ENCODE data around the gene FREM2. TPM values are rescaled to one million over a fixed set of nuclear protein-coding genes. Genes with fewer than 3 reads are reported as not detected.

The FREM2 gene
- total and polyA plus RNA-seq, 7 donors = under 0.01 to 8.2 (median 2.1) TPM

DNA sequence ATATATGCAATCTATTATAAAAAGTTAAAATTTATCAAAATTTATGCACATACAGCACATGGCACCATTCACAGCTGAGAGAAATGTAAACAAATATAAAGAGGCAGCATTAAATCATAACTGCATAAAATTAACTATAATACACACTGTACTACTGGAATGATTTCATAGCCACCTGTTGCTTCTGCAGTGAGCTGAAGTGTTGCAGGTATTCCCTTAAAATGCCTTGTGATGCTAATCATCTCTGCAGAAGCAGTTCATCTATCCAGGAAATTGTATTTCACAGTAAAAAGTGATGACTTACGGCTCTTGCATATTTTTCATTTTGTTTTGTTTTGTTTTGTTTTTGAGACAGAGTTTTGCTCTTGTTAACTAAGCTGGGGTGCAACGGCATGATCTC, 221.7 kb downstream of the FREM2 start:
- no peaks in the 10 kb centered on the region for H3K36me3 ChIP-seq
- H3K27ac ChIP-seq = no peak overlapping the region
- no peaks in the 10 kb centered on the region for H3K4me1 ChIP-seq
- no peaks in the 10 kb centered on the region for H3K9me3 ChIP-seq
- WGBS, 2 donors = 62 to 85% methylated on average over 2 of the region's 2 CpGs
- DNase-seq = no peak
- intact Hi-C loops (cut with DNase I) = no loop called here
- TF ChIP-seq CTCF (IDR thresholded peaks at IDR 0.05) = no peak
- TF ChIP-seq POLR2AphosphoS5 (IDR thresholded peaks at IDR 0.05) = no peak
- TF ChIP-seq POLR2A (IDR thresholded peaks at IDR 0.05) = no peak
- no peak overlapping the region for H3K4me3 ChIP-seq
- no peaks in the 10 kb centered on the region for H3K27me3 ChIP-seq

GRCh38 chr13:38914070-38914469, 227.2 kb downstream of the FREM2 start:
- Histone ChIP-seq H3K4me3 (no peak overlapping the region), H3K36me3 (no peaks in the 10 kb centered on the region), H3K27me3 (no peaks in the 10 kb centered on the region), H3K27ac (no peak overlapping the region), H3K9me3 (no peaks in the 10 kb centered on the region), H3K4me1 (no peaks in the 10 kb centered on the region)
- WGBS, 2 donors = 58 to 91% methylated on average over 6 of the region's 6 CpGs
- no peak for DNase-seq
- no peak for TF ChIP-seq POLR2AphosphoS5 (IDR thresholded peaks at IDR 0.05)
- TF ChIP-seq EP300 (IDR thresholded peaks at IDR 0.05) = no peak
- no peak for TF ChIP-seq CTCF (IDR thresholded peaks at IDR 0.05)
- TF ChIP-seq POLR2A (IDR thresholded peaks at IDR 0.05) = no peak
- intact Hi-C loops (cut with DNase I) = no loop called here

GRCh38 chr13:38921081-38921480, 234.2 kb downstream of the FREM2 start:
- no peak for DNase-seq
- H3K27ac ChIP-seq = no peak overlapping the region
- no peaks in the 10 kb centered on the region for H3K4me1 ChIP-seq
- intact Hi-C loops (cut with DNase I) = no loop called here
- 70 to 92% methylated on average over 2 of the region's 2 CpGs for WGBS, 2 donors
- H3K9me3 ChIP-seq = no peaks in the 10 kb centered on the region
- no peak overlapping the region for H3K4me3 ChIP-seq
- H3K36me3 ChIP-seq = no peaks in the 10 kb centered on the region
- TF ChIP-seq CTCF (IDR thresholded peaks at IDR 0.05) = no peak
- H3K27me3 ChIP-seq = no peaks in the 10 kb centered on the region

GRCh38 chr13:38922170-38922569, 235.3 kb downstream of the FREM2 start:
- H3K4me1 ChIP-seq = no peaks in the 10 kb centered on the region
- no peak for DNase-seq
- WGBS, 2 donors = 89 to 94% methylated on average over 1 of the region's 1 CpG
- H3K9me3 ChIP-seq = no peaks in the 10 kb centered on the region
- H3K4me3 ChIP-seq = no peak overlapping the region
- H3K27ac ChIP-seq = no peak overlapping the region
- no peaks in the 10 kb centered on the region for H3K36me3 ChIP-seq
- intact Hi-C loops (cut with DNase I) = no loop called here
- no peak for TF ChIP-seq CTCF (IDR thresholded peaks at IDR 0.05)
- no peak for TF ChIP-seq POLR2A (IDR thresholded peaks at IDR 0.05)
- no peak for TF ChIP-seq EP300 (IDR thresholded peaks at IDR 0.05)
- TF ChIP-seq POLR2AphosphoS5 (IDR thresholded peaks at IDR 0.05) = no peak
- no peaks in the 10 kb centered on the region for H3K27me3 ChIP-seq

DNA sequence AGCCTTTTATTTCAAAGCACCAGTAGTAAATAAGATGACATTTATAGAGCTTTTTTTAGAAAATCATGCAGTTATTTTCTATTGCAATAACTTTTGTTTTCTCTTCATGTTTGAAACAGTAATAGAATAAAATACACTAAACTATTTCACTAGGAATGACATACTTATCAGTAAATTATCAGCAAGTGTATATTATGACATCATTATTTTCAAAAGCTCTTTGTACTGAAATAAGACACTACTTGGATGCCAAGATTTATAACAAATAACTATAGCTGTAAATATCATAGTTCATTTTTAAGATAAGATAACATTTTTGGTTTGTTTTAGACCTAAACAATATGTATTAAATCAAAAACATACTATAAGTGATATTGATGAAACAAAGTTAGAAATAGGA, 246.9 kb downstream of the FREM2 start:
- no peak for DNase-seq

More for the DNA sequence above, 246.9 kb downstream of the FREM2 start:
- H3K27me3 ChIP-seq = no peaks in the 10 kb centered on the region
- no peaks in the 10 kb centered on the region for H3K36me3 ChIP-seq
- no peak for TF ChIP-seq POLR2A (IDR thresholded peaks at IDR 0.05)
- TF ChIP-seq EP300 (IDR thresholded peaks at IDR 0.05) = no peak
- TF ChIP-seq POLR2AphosphoS5 (IDR thresholded peaks at IDR 0.05) = no peak
- H3K27ac ChIP-seq = no peak overlapping the region
- intact Hi-C loops (cut with DNase I) = no loop called here
- H3K9me3 ChIP-seq = no peaks in the 10 kb centered on the region
- no peaks in the 10 kb centered on the region for H3K4me1 ChIP-seq
- H3K4me3 ChIP-seq = no peak overlapping the region

Small RNAs within 50 kb of the gene (small RNA-seq; reads per million reads assigned to genes)
- gene PLA2G12AP2 (0 reads per million in 3 donors), gene RNU6-56P (0 reads per million in 3 donors)

Measured in sigmoid colon (tissue), 7 donors.